H1 (cell line): ENCODE results near the gene GPC4. TPM values are rescaled to one million over a fixed set of nuclear protein-coding genes. Genes with fewer than 3 reads are reported as not detected.

Experiments used
- CTCF ChIA-PET: fragments of 300-600 bp; sonication (Branson Sonifier 250); formaldehyde crosslinking; loops from one replicate; lab custom pipeline; 2021; ENCODE audit not compliant: partially characterized antibody; lab: Charles Lee
- POLR2A ChIA-PET: fragments of 300-600 bp; sonication (Branson Sonifier 250); formaldehyde crosslinking; loops from one replicate; lab custom pipeline; 2021; ENCODE audit warnings: inconsistent platforms; ENCODE audit not compliant: partially characterized antibody; lab: Charles Lee
- DNase-seq, 2 experiments: peaks; one replicate each; pipeline versions ENCODE4 v3.0.0 to v3.0.0-alpha.2; 2010 to 2022; ENCODE audit warnings: low spot score in 2 of 2, low read depth in 1 of 2, mixed read lengths in 1 of 2
- FAIRE-seq: peaks from 2 replicates; lab custom pipeline; 2011; peaks lifted over from hg19 to GRCh38; lab: Jason Lieb, UNC
- H2AFZ ChIP-seq: 2 replicates; pipeline ENCODE4 v1.8.1; 2012; ENCODE audit warnings: low read length, inconsistent platforms
- H2AK5ac ChIP-seq: 2 replicates; pipeline ENCODE4 v1.6.1; 2013; ENCODE audit warnings: low read depth, low read length
- H2BK120ac ChIP-seq: replicated peaks from 2 replicates; pipeline ENCODE3; 2013; ENCODE audit warnings: low read depth, low read length, inconsistent platforms
- H2BK12ac ChIP-seq: 2 replicates; pipeline ENCODE4 v1.6.1; 2013; ENCODE audit warnings: low read depth, low read length
- H2BK15ac ChIP-seq: 2 replicates; pipeline ENCODE4 v1.6.1; 2013; ENCODE audit warnings: low read length
- H2BK20ac ChIP-seq: 2 replicates; pipeline ENCODE4 v1.6.1; 2013; ENCODE audit warnings: low read length
- H2BK5ac ChIP-seq: 2 replicates; pipeline ENCODE4 v1.6.1; 2013; ENCODE audit warnings: low read depth, low read length
- H3K14ac ChIP-seq: 2 replicates; pipeline ENCODE4 v1.6.1; 2013; ENCODE audit warnings: inconsistent platforms; ENCODE audit not compliant: insufficient read length
- H3K18ac ChIP-seq: 2 replicates; pipeline ENCODE4 v1.6.1; 2013; ENCODE audit warnings: low read length; ENCODE audit errors: extremely low read depth
- H3K23ac ChIP-seq: 2 replicates; pipeline ENCODE4 v1.6.1; 2013; ENCODE audit warnings: inconsistent platforms; ENCODE audit not compliant: insufficient read length
- H3K23me2 ChIP-seq: 2 replicates; pipeline ENCODE4 v1.6.1; 2013; ENCODE audit warnings: low read depth, low read length
- H3K27ac ChIP-seq: 2 replicates; pipeline ENCODE4 v1.6.1; 2011; ENCODE audit warnings: low read depth, low read length, inconsistent platforms
- H3K27me3 ChIP-seq, 4 experiments: replicated peaks in 1 of 4; 1 replicate in 1 of 4; 2 replicates in 3 of 4; pipeline versions ENCODE4 v1.6.1 to v1.8.1; 2011 to 2013; ENCODE audit warnings: low read length in 3 of 4, mild to moderate bottlenecking in 3 of 4, inconsistent platforms in 2 of 4, mixed read lengths in 2 of 4, moderate library complexity in 1 of 4; ENCODE audit not compliant: control insufficient read depth in 3 of 4, insufficient read depth in 3 of 4; ENCODE audit errors: extremely low read depth in 1 of 4
- H3K36me3 ChIP-seq, 4 experiments: 2 replicates each; pipeline versions ENCODE4 v1.6.1 to v1.8.1; 2011 to 2013; ENCODE audit warnings: mild to moderate bottlenecking in 4 of 4, low read length in 3 of 4, moderate library complexity in 2 of 4, control low read depth in 1 of 4, inconsistent platforms in 1 of 4; ENCODE audit not compliant: insufficient read depth in 4 of 4, control insufficient read depth in 2 of 4
- H3K4ac ChIP-seq: replicated peaks from 2 replicates; pipeline ENCODE3; 2013; ENCODE audit warnings: low read length, low read depth, mixed read lengths, inconsistent platforms; ENCODE audit not compliant: insufficient read length
- H3K4me1 ChIP-seq, 4 experiments: replicated peaks in 1 of 4; 1 replicate in 1 of 4; 2 replicates in 3 of 4; pipeline versions ENCODE4 v1.6.1 to v1.8.1; 2011 to 2013; ENCODE audit warnings: low read length in 3 of 4, inconsistent platforms in 2 of 4, mixed read lengths in 1 of 4; ENCODE audit not compliant: insufficient read depth in 4 of 4, control insufficient read depth in 3 of 4
- H3K4me2 ChIP-seq, 2 experiments: 2 replicates each; pipeline versions ENCODE4 v1.6.1 to v1.8.1; 2011 to 2013; ENCODE audit warnings: low read depth in 2 of 2, low read length in 2 of 2, control low read depth in 1 of 2, inconsistent platforms in 1 of 2, mild to moderate bottlenecking in 1 of 2; ENCODE audit not compliant: insufficient read depth in 1 of 2
- H3K4me3 ChIP-seq, 4 experiments: fragments of 200-600, 300-600 bp in 1 of 4; sonication (generic), shearing (Covaris generic), sonication (Bioruptor Twin) in 1 of 4; 2 replicates each; pipeline versions ENCODE4 v1.5.1 to v1.8.1; 2011 to 2016; ENCODE audit warnings: low read length in 4 of 4, low read depth in 3 of 4, control low read depth in 2 of 4, inconsistent platforms in 2 of 4, mild to moderate bottlenecking in 2 of 4, mixed read lengths in 1 of 4, moderate library complexity in 1 of 4; ENCODE audit not compliant: insufficient read depth in 2 of 4; ENCODE audit errors: extremely low read depth in 1 of 4
- H3K56ac ChIP-seq: replicated peaks from 2 replicates; pipeline ENCODE3; 2013; ENCODE audit warnings: low read depth, mild to moderate bottlenecking, mixed read lengths, low read length, inconsistent platforms; ENCODE audit not compliant: insufficient read length
- H3K79me1 ChIP-seq: 2 replicates; pipeline ENCODE4 v1.6.1; 2013; ENCODE audit warnings: low read depth, low read length, control low read depth
- H3K79me2 ChIP-seq, 2 experiments: 2 replicates each; pipeline versions ENCODE4 v1.6.1 to v1.8.1; 2012 to 2013; ENCODE audit warnings: low read length in 2 of 2, mild to moderate bottlenecking in 2 of 2, inconsistent platforms in 1 of 2; ENCODE audit not compliant: insufficient read depth in 2 of 2, control insufficient read depth in 1 of 2
- H3K9ac ChIP-seq, 4 experiments: replicated peaks in 1 of 4; 1 replicate in 1 of 4; 2 replicates in 3 of 4; pipeline versions ENCODE4 v1.6.1 to v1.8.1; 2011 to 2013; ENCODE audit warnings: low read depth in 3 of 4, low read length in 3 of 4, control low read depth in 2 of 4, mild to moderate bottlenecking in 2 of 4, moderate library complexity in 2 of 4, inconsistent platforms in 1 of 4; ENCODE audit errors: extremely low read depth in 1 of 4
- H3K9me3 ChIP-seq, 2 experiments: 2 replicates each; pipeline versions ENCODE4 v1.6.1 to v1.8.1; 2012 to 2013; ENCODE audit warnings: mild to moderate bottlenecking in 2 of 2, moderate library complexity in 2 of 2, control low read depth in 1 of 2, inconsistent platforms in 1 of 2, low read depth in 1 of 2, low read length in 1 of 2, mixed read lengths in 1 of 2; ENCODE audit not compliant: insufficient read depth in 2 of 2
- H4K20me1 ChIP-seq, 2 experiments: replicated peaks in 1 of 2; 2 replicates each; pipeline versions ENCODE3 to v1.8.1; 2011 to 2013; ENCODE audit warnings: inconsistent platforms in 2 of 2, low read length in 2 of 2, mild to moderate bottlenecking in 1 of 2; ENCODE audit not compliant: insufficient read depth in 2 of 2, control insufficient read depth in 1 of 2
- H4K5ac ChIP-seq: 2 replicates; pipeline ENCODE4 v1.6.1; 2013; ENCODE audit warnings: low read length, low read depth, mixed read lengths, inconsistent platforms; ENCODE audit not compliant: insufficient read length
- H4K8ac ChIP-seq: 2 replicates; pipeline ENCODE4 v1.8.0; 2013; ENCODE audit warnings: mild to moderate bottlenecking, moderate library complexity, low read length, inconsistent platforms; ENCODE audit not compliant: insufficient read depth; ENCODE audit errors: extremely low read depth
- H4K91ac ChIP-seq: replicated peaks from 2 replicates; pipeline ENCODE3; 2013; ENCODE audit warnings: low read length, mixed read lengths, inconsistent platforms; ENCODE audit not compliant: insufficient read length
- BCL11A ChIP-seq, 2 experiments: IDR thresholded peaks; one replicate each; pipeline ENCODE4 v1.6.1; 2011; ENCODE audit warnings: low read depth in 2 of 2, low read length in 2 of 2, mild to moderate bottlenecking in 2 of 2
- BRCA1 ChIP-seq: IDR thresholded peaks from 2 replicates; pipeline ENCODE4 v1.6.1; 2012; ENCODE audit warnings: low read depth, low read length, improper control_type of control experiment
- CREB1 ChIP-seq: IDR thresholded peaks from 2 replicates; pipeline ENCODE4 v1.6.1; 2012; ENCODE audit warnings: inconsistent platforms
- CTBP2 ChIP-seq: IDR thresholded peaks from 2 replicates; pipeline ENCODE4 v1.7.0; 2011; ENCODE audit warnings: borderline replicate concordance, mild to moderate bottlenecking, moderate library complexity, mixed read lengths, low read length; ENCODE audit not compliant: insufficient read depth, insufficient read length
- FOSL1 ChIP-seq: IDR thresholded peaks from 2 replicates; pipeline ENCODE4 v1.6.1; 2011; ENCODE audit warnings: mild to moderate bottlenecking, low read depth, low read length, moderate library complexity; ENCODE audit not compliant: insufficient read depth
- GABPA ChIP-seq: IDR thresholded peaks from 2 replicates; pipeline ENCODE4 v1.6.1; 2011; ENCODE audit warnings: mild to moderate bottlenecking, low read length, moderate library complexity, borderline replicate concordance; ENCODE audit not compliant: insufficient read depth
- GTF2F1 ChIP-seq: IDR thresholded peaks from 2 replicates; pipeline ENCODE4 v1.6.1; 2012; ENCODE audit warnings: low read depth, low read length, improper control_type of control experiment, borderline replicate concordance
- HDAC6 ChIP-seq: IDR thresholded peaks from one replicate; pipeline ENCODE4 v1.7.1; 2012; ENCODE audit warnings: low read depth, mild to moderate bottlenecking, inconsistent platforms, low read length, moderate library complexity
- NRF1 ChIP-seq: IDR thresholded peaks from 2 replicates; pipeline ENCODE4 v1.6.1; 2011; ENCODE audit warnings: mild to moderate bottlenecking, low read depth, low read length, improper control_type of control experiment
- SAP30 ChIP-seq: fragments of 300-600 bp; sonication (generic); IDR thresholded peaks from 2 replicates; pipeline ENCODE4 v1.7.1; 2012; ENCODE audit warnings: low read length, moderate library complexity, mild to moderate bottlenecking, inconsistent platforms; ENCODE audit not compliant: insufficient read depth, insufficient replicate concordance
- SIN3A ChIP-seq, 2 experiments: IDR thresholded peaks in 1 of 2; conservative IDR thresholded peaks in 1 of 2; 2 replicates each; pipeline ENCODE4 v1.6.1; 2011 to 2012; ENCODE audit warnings: low read length in 2 of 2, improper control_type of control experiment in 1 of 2, low read depth in 1 of 2, mild to moderate bottlenecking in 1 of 2
- SP1 ChIP-seq: IDR thresholded peaks from 2 replicates; pipeline ENCODE4 v1.6.1; 2011; ENCODE audit warnings: low read depth, low read length
- TAF7 ChIP-seq: optimal IDR thresholded peaks from 2 replicates; pipeline ENCODE3; 2011; ENCODE audit warnings: low read depth, mild to moderate bottlenecking, inconsistent platforms, low read length, moderate library complexity, borderline replicate concordance
- ZNF274 ChIP-seq: IDR thresholded peaks from 2 replicates; pipeline ENCODE4 v1.7.0; 2012; ENCODE audit warnings: low read length, borderline replicate concordance; ENCODE audit errors: extremely low read depth
- WGBS, 2 experiments: shearing (Covaris generic) in 1 of 2; methylation state at CpG; one replicate each; pipeline versions ENCODE4 v1.1.6 to v1.1.7; 2013 to 2015; ENCODE audit warnings: low lambda C conversion rate in 2 of 2, mixed read lengths in 2 of 2, inconsistent platforms in 1 of 2, low coverage in 1 of 2, missing lambda C conversion rate in 1 of 2; ENCODE audit not compliant: insufficient replicate concordance in 2 of 2, insufficient coverage in 1 of 2, insufficient read length in 1 of 2; ENCODE audit errors: extremely low coverage in 1 of 2, missing lambda C conversion rate in 1 of 2; 5-methylcytosine and 5-hydroxymethylcytosine counted together
- polyA plus RNA-seq, 7 experiments: library from polyadenylated mRNA; depleted of rRNA in 3 of 7; stranded (reverse) in 5 of 7; unstranded in 2 of 7; fragments of >200 nt in 5 of 7; fragments of 200-250 nt in 2 of 7; gene quantifications; 1 replicate in 5 of 7; 2 replicates in 1 of 7; 4 replicates in 1 of 7; pipeline versions ENCODE4 v1.2.1 to v1.2.3, GENCODE V29; 2011 to 2013; ENCODE audit warnings: missing spikeins in 2 of 7, mixed read lengths in 2 of 7
- total RNA-seq: library from RNA; stranded (reverse); fragmentation: NEBNext Ultra II Directional; extraction: Animal tissue kit (Norgen Biotek cat#: 25700); gene quantifications from 2 replicates; pipeline ENCODE4 v1.2.1, GENCODE V29; 2021

The GPC4 gene
- total and polyA plus RNA-seq, 2 of the 8 experiments (the other 6 are each of a cell fraction or from before 2014, with no cell fraction given) = 46.8 to 230 TPM

DNA sequence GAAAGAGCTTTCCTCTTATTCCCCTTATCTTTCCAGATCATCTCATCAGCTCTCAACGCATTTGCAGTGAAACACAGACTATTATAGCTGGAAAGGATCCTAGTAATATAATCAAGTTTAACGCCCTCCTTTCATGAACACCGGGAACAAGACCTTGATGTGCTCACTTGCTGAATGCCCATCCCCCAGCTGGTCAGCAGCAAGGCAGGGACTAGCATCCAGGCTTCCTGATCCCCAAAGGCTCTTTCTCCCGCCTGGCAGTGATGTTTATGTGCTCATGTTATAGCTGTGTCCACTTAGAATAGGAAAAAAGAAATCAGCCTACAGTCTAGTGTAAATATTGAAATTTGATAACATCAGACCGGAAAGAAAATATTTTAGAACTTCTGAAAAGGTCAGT lies 24.6 kb downstream of the GPC4 start:
- H2BK120ac ChIP-seq = no peak overlapping the region
- FAIRE-seq = no peak
- no peak overlapping the region for H4K91ac ChIP-seq
- H3K9ac ChIP-seq = no peak overlapping the region
- peaks cover 0 to 3% (median 0%) of the 10 kb centered on the region in 4 experiments; a peak in 1 of 8 replicates for H3K36me3 ChIP-seq
- ChIA-PET POLR2A (interaction anchor here (1.3 to 1.4 kb wide), 2 partner anchors 9 to 25 kb away, joined by 4 to 10 read pairs; no protein-coding TSS in a partner anchor), CTCF (no interaction called here)
- no peak for DNase-seq
- H3K18ac ChIP-seq = no peak overlapping the region
- no peak overlapping the region for H2BK5ac ChIP-seq
- no peak overlapping the region for H3K23ac ChIP-seq
- H4K8ac ChIP-seq = no peak overlapping the region
- no peak overlapping the region for H2AFZ ChIP-seq
- H2BK12ac ChIP-seq = no peak overlapping the region
- H3K14ac ChIP-seq = no peak overlapping the region
- no peaks in the 10 kb centered on the region for H3K27me3 ChIP-seq
- no peaks in the 10 kb centered on the region for H3K79me1 ChIP-seq
- H3K27ac ChIP-seq = no peak overlapping the region
- no peak overlapping the region for H2BK15ac ChIP-seq
- H4K20me1 ChIP-seq = peaks cover 18 to 28% of the 10 kb centered on the region in 2 experiments
- H2BK20ac ChIP-seq = no peak overlapping the region
- peaks cover 0 to 9% (median 0%) of the 10 kb centered on the region in 4 experiments; a peak in 2 of 7 replicates for H3K4me1 ChIP-seq
- H3K23me2 ChIP-seq = no peaks in the 10 kb centered on the region
- H4K5ac ChIP-seq = no peak overlapping the region
- H3K4me3 ChIP-seq = no peak overlapping the region
- H3K9me3 ChIP-seq = no peaks in the 10 kb centered on the region
- WGBS, 2 experiments = 90% methylated on average over 4 of the region's 5 CpGs; no CpG with 5 or more reads in 1 of the 2 experiments
- no peak overlapping the region for H3K4me2 ChIP-seq
- H3K79me2 ChIP-seq = peaks cover 0 to 99% of the 10 kb centered on the region in 2 experiments; a peak in 3 of 4 replicates
- no peak overlapping the region for H3K56ac ChIP-seq
- no peak overlapping the region for H3K4ac ChIP-seq
- no peak overlapping the region for H2AK5ac ChIP-seq
- TF ChIP-seq GABPA (no peak), FOSL1 (no peak), HDAC6 (no peak), SIN3A (conservative IDR thresholded peaks at IDR 0.05 in 1 of 2, IDR thresholded peaks at IDR 0.05 in 1 of 2; ENCODE audit: low read depth in 1 of 2, low read length in 2 of 2) (no peak), SP1 (no peak), BCL11A (IDR thresholded peaks at IDR 0.05; ENCODE audit: low read depth in 2 of 2, low read length in 2 of 2) (no peak), TAF7 (no peak), NRF1 (no peak), SAP30 (no peak), GTF2F1 (no peak), BRCA1 (no peak), CREB1 (no peak), CTBP2 (no peak), ZNF274 (no peak)
